AG10803 (cell line): ENCODE measurements around the gene LASP1.
A peak's percentile ranks its signal among the peaks of the same experiment; 100 is the strongest.

Experiments used
- DNase-seq: peaks from one replicate; pipeline ENCODE4 v3.0.0; 2010; ENCODE audit warnings: low read depth
- H3K4me3 ChIP-seq: 2 replicates; pipeline ENCODE4 v1.5.1; 2011; ENCODE audit warnings: mild to moderate bottlenecking, low read length, control low read depth
- CTCF ChIP-seq: conservative IDR thresholded peaks from 2 replicates; pipeline ENCODE4 v1.5.1; 2011; ENCODE audit warnings: mild to moderate bottlenecking, low read length, control low read depth, inconsistent platforms

LASP1 gene

GRCh38 chr17:38919316-38920078 lies 49.6 kb downstream of the LASP1 start:
- DNase-seq = no peak
- TF ChIP-seq CTCF = no peak
- H3K4me3 ChIP-seq = no peak overlapping the region

DNA sequence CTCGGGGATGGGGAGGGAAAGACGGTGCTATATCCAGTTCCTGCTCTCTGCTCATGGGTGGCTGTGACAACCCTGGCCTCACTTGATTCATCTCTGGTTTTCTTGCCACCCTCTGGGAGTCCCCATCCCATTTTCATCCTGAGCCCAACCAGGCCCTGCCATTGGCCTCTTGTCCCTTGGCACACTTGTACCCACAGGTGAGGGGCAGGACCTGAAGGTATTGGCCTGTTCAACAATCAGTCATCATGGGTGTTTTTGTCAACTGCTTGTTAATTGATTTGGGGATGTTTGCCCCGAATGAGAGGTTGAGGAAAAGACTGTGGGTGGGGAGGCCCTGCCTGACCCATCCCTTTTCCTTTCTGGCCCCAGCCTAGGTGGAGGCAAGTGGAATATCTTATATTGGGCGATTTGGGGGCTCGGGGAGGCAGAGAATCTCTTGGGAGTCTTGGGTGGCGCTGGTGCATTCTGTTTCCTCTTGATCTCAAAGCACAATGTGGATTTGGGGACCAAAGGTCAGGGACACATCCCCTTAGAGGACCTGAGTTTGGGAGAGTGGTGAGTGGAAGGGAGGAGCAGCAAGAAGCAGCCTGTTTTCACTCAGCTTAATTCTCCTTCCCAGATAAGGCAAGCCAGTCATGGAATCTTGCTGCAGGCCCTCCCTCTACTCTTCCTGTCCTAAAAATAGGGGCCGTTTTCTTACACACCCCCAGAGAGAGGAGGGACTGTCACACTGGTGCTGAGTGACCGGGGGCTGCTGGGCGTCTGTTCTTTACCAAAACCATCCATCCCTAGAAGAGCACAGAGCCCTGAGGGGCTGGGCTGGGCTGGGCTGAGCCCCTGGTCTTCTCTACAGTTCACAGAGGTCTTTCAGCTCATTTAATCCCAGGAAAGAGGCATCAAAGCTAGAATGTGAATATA lies 50.8 kb downstream of the LASP1 start:
- no peak for TF ChIP-seq CTCF

DNA sequence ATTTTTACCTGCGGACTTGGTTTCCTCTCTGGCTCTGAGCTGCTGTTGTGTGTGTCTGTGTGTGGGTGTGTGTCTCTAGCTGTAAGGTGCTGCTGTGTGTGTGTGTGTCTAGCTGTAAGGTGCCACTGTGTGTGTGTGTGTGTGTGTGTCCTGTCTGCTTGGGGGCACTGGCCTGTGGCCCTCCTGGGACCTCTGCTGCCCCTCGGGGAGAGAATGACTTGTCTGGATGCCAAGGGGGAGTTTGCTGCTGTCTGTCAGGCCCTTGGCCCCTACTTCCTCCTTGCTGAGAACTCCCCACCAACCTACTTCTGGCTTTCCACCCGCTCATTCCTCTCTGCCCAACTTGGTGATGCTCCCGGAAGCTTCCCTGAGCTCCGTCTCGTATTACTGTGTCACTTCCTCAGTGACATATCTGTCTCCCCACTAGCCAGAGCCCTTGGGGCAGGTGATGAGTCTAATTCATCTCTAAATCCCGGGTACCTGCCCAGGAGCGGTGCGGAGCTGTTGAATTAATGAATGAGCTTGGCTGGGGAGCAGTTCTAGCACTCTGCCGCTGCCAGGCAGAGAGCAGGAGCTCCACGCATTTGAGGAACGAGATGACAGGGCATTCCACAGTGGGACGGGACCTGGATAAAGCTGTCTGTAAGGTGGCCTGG lies 52.0 kb downstream of the LASP1 start:
- H3K4me3 ChIP-seq = no peak overlapping the region
- no peak for TF ChIP-seq CTCF
- DNase-seq = no peak

More for the DNA sequence above, 50.8 kb downstream of the LASP1 start:
- no peak for DNase-seq
- H3K4me3 ChIP-seq = no peak overlapping the region

GRCh38 chr17:38922538-38923297 lies 52.9 kb downstream of the LASP1 start:
- no peak overlapping the region for H3K4me3 ChIP-seq
- DNase-seq = peak; percentile 70
- TF ChIP-seq CTCF = peak; percentile 16; the same call in 1 of the 2 replicates

DNA sequence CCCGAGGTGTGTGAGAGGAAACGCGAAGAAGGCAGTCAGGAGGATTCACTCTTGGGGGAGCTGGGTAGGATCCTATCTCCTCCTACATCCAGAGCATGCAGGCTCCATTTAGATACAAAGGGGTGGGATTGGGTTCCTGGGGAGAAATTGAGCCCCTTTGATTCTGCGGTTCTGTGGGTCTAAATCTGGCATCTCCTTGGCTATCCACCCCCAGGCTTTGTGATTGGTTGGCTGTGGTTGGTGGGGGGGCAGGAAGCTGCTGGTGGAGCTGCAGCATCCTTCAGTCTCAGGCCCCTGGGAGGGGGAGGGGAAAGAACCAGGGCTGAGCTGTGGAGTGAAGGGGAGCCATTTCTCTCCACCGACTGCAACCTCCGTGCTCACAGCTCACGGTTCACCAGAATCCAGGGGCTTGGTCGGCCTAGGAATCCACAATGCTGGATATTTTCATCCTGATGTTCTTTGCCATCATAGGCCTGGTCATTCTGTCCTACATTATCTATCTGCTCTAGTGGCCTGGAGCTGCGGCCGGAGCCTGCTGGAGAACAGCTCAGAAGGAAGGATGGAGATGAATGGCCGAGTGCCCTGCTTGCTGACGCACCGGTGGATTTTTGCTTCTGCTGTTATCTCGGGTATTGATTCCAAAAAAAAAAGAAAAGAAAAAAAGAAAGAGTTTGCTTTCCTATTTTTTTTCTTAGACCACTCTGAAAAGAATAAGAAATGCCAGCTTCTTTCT lies 55.6 kb downstream of the LASP1 start, which contains the start of gene LASP1NB:
LASP1NB (plus strand) TSS at position 352 of the 733 bp plus-strand sequence.
- DNase-seq = peak; percentile 27
- H3K4me3 ChIP-seq = peak within 1 kb of the TSS; percentile 17; the same call in 1 of the 2 replicates
- TF ChIP-seq CTCF = no peak
